ENCODE measurements around the gene THNSL1. TPM values are rescaled to one million over a fixed set of nuclear protein-coding genes. Genes with fewer than 3 reads are reported as not detected.
A peak's percentile ranks its signal among the peaks of the same experiment; 100 is the strongest.

The THNSL1 gene
- total RNA-seq, 1 experiment from 2014 or later = 4.2 TPM

DNA sequence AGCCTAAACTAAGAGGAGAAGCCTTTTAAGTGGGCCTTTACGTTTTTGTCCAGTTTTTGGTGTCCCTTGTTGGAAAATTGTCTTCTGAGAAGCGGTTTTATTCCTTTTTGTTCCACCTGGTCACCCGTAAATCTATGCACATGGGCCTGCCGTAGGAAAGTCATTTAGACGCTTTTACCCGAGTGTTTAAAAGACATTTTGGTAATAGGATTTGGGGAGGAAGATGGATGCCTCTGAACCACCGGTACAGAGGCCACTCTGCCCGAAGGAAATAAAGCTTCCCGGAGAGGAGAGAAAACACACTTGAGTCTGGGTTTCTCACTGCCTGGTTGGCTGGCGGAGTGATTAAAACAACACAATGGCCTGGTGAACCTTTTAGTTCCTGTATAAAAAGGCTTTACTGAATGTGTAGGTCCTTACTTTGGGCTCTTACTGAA, 760 bp downstream of the THNSL1 start:
- Histone ChIP-seq H3K23ac (ENCODE audit: insufficient read length, low read depth, low read length) (no peak overlapping the region), H3K4me1 (ENCODE audit: insufficient read depth, low read length) (no peaks in the 10 kb centered on the region), H3T11ph (ENCODE audit: low read length) (no peak overlapping the region), H2BK12ac (ENCODE audit: insufficient read length, low read depth, low read length) (no peak overlapping the region), H3K56ac (ENCODE audit: insufficient read length, low read depth, low read length) (no peak overlapping the region), H3K4me2 (ENCODE audit: insufficient read depth, insufficient read length, low read length) (peak overlapping the region; percentile 51), H2AFZ (ENCODE audit: low read length) (peak overlapping the region; percentile 83), H2BK5ac (ENCODE audit: insufficient read length, low read length) (no peak overlapping the region), H3K4ac (ENCODE audit: low read depth, low read length) (no peak overlapping the region), H3K27me3 (ENCODE audit: insufficient read depth, low read length) (no peaks in the 10 kb centered on the region), H3K79me2 (ENCODE audit: insufficient read depth, low read length) (no peaks in the 10 kb centered on the region), H3K79me1 (ENCODE audit: insufficient read depth, low read depth, low read length, poor library complexity, severe bottlenecking) (no peaks in the 10 kb centered on the region), H4K8ac (replicated peaks; ENCODE audit: insufficient read length, low read depth, low read length) (no peak overlapping the region), H3K23me2 (ENCODE audit: insufficient read length, low read depth, low read length, poor library complexity, severe bottlenecking) (peaks cover 10% of the 10 kb centered on the region), H3K14ac (ENCODE audit: insufficient read depth, low read length) (peak overlapping the region; percentile 59; the same call in 1 of the 2 replicates), H3K27ac (ENCODE audit: insufficient read length, low read depth, low read length) (peak overlapping the region; percentile 59), H3K9ac (ENCODE audit: extremely low read depth, insufficient read length, low read length) (peak overlapping the region; percentile 74), H4K20me1 (ENCODE audit: control insufficient read depth, insufficient read depth, insufficient read length) (no peaks in the 10 kb centered on the region), H2BK15ac (ENCODE audit: low read depth, low read length) (no peak overlapping the region), H3K18ac (ENCODE audit: insufficient read length, low read depth, low read length) (peak overlapping the region; percentile 75), H2BK20ac (ENCODE audit: low read depth, low read length, poor library complexity, severe bottlenecking) (no peak overlapping the region), H4K91ac (ENCODE audit: insufficient read length, low read depth, low read length) (no peak overlapping the region), H2AK5ac (ENCODE audit: insufficient read length, low read length) (no peak overlapping the region), H3K9me3 (ENCODE audit: control insufficient read depth, low read depth, low read length) (no peaks in the 10 kb centered on the region), H4K5ac (ENCODE audit: insufficient read length, low read depth, low read length) (no peak overlapping the region), H2BK120ac (ENCODE audit: low read depth, low read length, poor library complexity, severe bottlenecking) (no peak overlapping the region)
- H3K4me1 Mint-ChIP-seq = peaks cover 8 to 11% of the 10 kb centered on the region in 2 experiments
- peak overlapping the region; percentile 79 to 82 for H3K4me3 Mint-ChIP-seq
- no peak for TF ChIP-seq CTCF (conservative IDR thresholded peaks at IDR 0.05)
- H3K36me3 Mint-ChIP-seq (ENCODE audit: insufficient read depth in 1 of 3, low read depth in 3 of 3) = peaks cover 0 to 5% (median 0%) of the 10 kb centered on the region in 3 experiments; a peak in 3 of 7 replicates
- no CpG with 5 or more reads among the region's 10 CpGs for WGBS (ENCODE audit: extremely low coverage, insufficient read length, low lambda C conversion rate)
- peaks cover 0 to 4% of the 10 kb centered on the region in 2 experiments; a peak in 2 of 5 replicates for H3K9me3 Mint-ChIP-seq
- no peaks in the 10 kb centered on the region for H3K27me3 Mint-ChIP-seq (ENCODE audit: low read depth)
- DNase-seq = no peak
- H3K27ac Mint-ChIP-seq = peak overlapping the region; percentile 98

All from H9 (cell line).